ENCODE data around the gene ST13.

DNA sequence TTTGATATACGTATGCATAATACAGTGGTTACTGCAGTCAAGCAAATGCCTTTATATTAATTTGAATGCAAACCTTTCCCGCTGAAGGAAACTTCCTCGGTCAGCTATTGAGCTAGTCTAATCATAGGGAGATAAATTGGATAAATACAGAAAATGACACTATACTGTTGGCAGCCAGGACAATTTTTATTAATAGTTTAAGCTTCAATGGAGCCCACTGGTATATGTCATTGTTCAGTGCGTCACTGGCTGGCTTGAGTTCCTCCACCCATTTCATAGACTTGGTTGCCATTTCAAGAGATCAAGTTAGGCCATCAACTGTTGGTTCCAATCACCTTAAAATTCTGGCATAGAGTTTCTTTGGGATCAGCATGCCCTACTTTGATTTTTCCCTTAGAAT, 38.0 kb upstream of the ST13 start:
- no peak for TF ChIP-seq SP1 (IDR thresholded peaks at IDR 0.05; ENCODE audit: low read depth)
- no peak for TF ChIP-seq POLR2A (IDR thresholded peaks at IDR 0.05; ENCODE audit: borderline replicate concordance, extremely low read depth, insufficient read depth, insufficient read length)
- TF ChIP-seq CBX3 (IDR thresholded peaks at IDR 0.05; ENCODE audit: low read depth), result no peak
- TF ChIP-seq, protein P1, sequence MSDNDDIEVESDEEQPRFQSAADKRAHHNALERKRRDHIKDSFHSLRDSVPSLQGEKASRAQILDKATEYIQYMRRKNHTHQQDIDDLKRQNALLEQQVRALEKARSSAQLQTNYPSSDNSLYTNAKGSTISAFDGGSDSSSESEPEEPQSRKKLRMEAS (IDR thresholded peaks at IDR 0.05), result no peak
- no peak for TF ChIP-seq EGR1 (IDR thresholded peaks at IDR 0.05; ENCODE audit: low read depth)
- no peak for TF ChIP-seq YY1 (IDR thresholded peaks at IDR 0.05; ENCODE audit: extremely low read depth, insufficient replicate concordance, low read depth, low read length)
- no peak for TF ChIP-seq CEBPB (IDR thresholded peaks at IDR 0.05; ENCODE audit: low read depth)
- TF ChIP-seq CTCF (IDR thresholded peaks at IDR 0.05 in 2 of 3, conservative IDR thresholded peaks at IDR 0.05 in 1 of 3; ENCODE audit: borderline replicate concordance in 1 of 3, insufficient read depth in 1 of 3, low read depth in 2 of 3, low read length in 2 of 3), result no peak
- TF ChIP-seq, protein P2, sequence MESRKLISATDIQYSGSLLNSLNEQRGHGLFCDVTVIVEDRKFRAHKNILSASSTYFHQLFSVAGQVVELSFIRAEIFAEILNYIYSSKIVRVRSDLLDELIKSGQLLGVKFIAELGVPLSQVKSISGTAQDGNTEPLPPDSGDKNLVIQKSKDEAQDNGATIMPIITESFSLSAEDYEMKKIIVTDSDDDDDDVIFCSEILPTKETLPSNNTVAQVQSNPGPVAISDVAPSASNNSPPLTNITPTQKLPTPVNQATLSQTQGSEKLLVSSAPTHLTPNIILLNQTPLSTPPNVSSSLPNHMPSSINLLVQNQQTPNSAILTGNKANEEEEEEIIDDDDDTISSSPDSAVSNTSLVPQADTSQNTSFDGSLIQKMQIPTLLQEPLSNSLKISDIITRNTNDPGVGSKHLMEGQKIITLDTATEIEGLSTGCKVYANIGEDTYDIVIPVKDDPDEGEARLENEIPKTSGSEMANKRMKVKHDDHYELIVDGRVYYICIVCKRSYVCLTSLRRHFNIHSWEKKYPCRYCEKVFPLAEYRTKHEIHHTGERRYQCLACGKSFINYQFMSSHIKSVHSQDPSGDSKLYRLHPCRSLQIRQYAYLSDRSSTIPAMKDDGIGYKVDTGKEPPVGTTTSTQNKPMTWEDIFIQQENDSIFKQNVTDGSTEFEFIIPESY (IDR thresholded peaks at IDR 0.05; ENCODE audit: extremely low read depth, insufficient replicate concordance, low read length), result no peak
- no peak for TF ChIP-seq SIN3A (IDR thresholded peaks at IDR 0.05; ENCODE audit: low read depth)
- TF ChIP-seq RAD21 (IDR thresholded peaks at IDR 0.05; ENCODE audit: low read depth), result no peak
- no peak for TF ChIP-seq JUND (IDR thresholded peaks at IDR 0.05)
- no peak for TF ChIP-seq REST (IDR thresholded peaks at IDR 0.05; ENCODE audit: low read depth)

All from HCT116 (cell line).